PFSK-1 (cell line): ENCODE measurements around the gene PFDN4.

Experiments
- FOXP2 ChIP-seq: optimal IDR thresholded peaks from 2 replicates; pipeline ENCODE3; 2011; ENCODE audit warnings: borderline replicate concordance, control low read depth, inconsistent platforms; ENCODE audit not compliant: insufficient read depth; ENCODE audit errors: extremely low read length, extremely low read depth
- POLR2AphosphoS5 ChIP-seq: IDR thresholded peaks from 2 replicates; pipeline ENCODE4 v1.6.1; 2012; ENCODE audit warnings: low read depth, mild to moderate bottlenecking, control low read depth, low read length, moderate library complexity
- SIN3A ChIP-seq: IDR thresholded peaks from 2 replicates; pipeline ENCODE4 v1.6.1; 2012; ENCODE audit warnings: mild to moderate bottlenecking, low read length, moderate library complexity, borderline replicate concordance; ENCODE audit not compliant: insufficient read depth
- TAF1 ChIP-seq: IDR thresholded peaks from 2 replicates; pipeline ENCODE4 v1.6.1; 2012; ENCODE audit warnings: low read length, control low read depth, borderline replicate concordance; ENCODE audit not compliant: insufficient read depth
- TF ChIP-seq, protein P1 (sequence below), 2 experiments: IDR thresholded peaks; 2 replicates each; pipeline versions ENCODE4 v1.6.1 to v1.8.0; 2011 to 2012; ENCODE audit warnings: low read depth in 2 of 2, low read length in 2 of 2, control low read depth in 1 of 2, inconsistent platforms in 1 of 2, mild to moderate bottlenecking in 1 of 2, moderate library complexity in 1 of 2; ENCODE audit not compliant: insufficient read depth in 1 of 2

Gene PFDN4

DNA sequence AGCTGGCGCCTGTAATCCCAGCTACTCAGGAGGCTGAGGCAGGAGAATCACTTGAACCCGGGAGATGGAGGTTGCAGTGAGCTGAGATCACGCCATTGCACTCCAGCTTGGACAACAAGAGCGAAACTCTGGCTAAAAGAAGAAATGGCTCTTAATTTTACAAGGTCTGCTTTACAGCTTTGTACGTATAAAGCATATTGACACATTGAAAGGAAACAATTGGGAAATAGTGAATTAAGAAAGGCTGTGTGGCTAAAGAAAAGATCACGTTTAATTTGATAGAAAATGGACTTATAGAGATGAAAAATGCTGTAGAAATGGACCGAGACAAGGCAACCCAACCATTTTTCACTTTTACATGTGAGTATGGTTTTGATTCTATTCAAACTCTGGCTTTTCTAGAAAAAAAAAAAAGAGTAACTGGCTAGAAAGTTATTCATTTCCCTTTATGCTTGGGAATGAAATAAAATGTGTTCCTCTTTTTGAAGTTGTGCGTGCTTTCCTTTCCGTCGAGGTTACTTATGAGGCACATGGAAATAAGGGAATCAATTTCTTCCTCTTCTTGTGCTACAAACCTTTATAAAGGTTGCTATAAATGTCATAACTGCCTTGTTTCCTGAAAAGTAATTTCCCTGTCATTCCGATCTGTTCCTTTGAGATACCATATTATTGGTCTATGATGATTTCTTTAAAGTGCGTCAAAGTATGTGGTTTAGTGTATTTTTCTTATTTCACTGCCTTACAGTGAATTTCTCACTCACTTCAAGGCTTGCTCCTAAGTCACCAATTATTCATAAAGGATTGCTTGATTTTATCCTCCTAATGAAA lies 29.4 kb downstream of the PFDN4 start:
- no peak for TF ChIP-seq TAF1
- TF ChIP-seq POLR2AphosphoS5, result no peak
- no peak for TF ChIP-seq FOXP2

DNA sequence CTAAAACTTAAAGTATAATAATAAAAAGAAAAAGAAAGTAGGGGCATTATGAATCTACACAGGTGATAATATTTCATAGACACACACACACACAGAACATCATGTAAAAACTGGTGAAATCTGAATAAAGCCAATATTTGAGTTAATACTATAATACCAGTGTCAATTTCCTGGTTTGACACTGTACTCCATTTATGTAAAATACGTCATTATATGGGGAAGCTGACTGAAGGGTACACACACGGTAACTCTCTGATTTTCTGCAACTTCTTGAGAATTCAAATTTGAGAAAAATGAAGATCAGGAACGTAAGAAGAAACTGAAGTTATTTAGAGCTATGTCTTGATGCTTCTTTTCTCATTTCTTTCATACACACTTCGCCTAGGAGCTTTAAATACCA lies 36.2 kb downstream of the PFDN4 start:
- TF ChIP-seq, protein P1, sequence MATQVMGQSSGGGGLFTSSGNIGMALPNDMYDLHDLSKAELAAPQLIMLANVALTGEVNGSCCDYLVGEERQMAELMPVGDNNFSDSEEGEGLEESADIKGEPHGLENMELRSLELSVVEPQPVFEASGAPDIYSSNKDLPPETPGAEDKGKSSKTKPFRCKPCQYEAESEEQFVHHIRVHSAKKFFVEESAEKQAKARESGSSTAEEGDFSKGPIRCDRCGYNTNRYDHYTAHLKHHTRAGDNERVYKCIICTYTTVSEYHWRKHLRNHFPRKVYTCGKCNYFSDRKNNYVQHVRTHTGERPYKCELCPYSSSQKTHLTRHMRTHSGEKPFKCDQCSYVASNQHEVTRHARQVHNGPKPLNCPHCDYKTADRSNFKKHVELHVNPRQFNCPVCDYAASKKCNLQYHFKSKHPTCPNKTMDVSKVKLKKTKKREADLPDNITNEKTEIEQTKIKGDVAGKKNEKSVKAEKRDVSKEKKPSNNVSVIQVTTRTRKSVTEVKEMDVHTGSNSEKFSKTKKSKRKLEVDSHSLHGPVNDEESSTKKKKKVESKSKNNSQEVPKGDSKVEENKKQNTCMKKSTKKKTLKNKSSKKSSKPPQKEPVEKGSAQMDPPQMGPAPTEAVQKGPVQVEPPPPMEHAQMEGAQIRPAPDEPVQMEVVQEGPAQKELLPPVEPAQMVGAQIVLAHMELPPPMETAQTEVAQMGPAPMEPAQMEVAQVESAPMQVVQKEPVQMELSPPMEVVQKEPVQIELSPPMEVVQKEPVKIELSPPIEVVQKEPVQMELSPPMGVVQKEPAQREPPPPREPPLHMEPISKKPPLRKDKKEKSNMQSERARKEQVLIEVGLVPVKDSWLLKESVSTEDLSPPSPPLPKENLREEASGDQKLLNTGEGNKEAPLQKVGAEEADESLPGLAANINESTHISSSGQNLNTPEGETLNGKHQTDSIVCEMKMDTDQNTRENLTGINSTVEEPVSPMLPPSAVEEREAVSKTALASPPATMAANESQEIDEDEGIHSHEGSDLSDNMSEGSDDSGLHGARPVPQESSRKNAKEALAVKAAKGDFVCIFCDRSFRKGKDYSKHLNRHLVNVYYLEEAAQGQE (IDR thresholded peaks at IDR 0.05; ENCODE audit: insufficient read depth in 1 of 2, low read depth in 2 of 2, low read length in 2 of 2), result no peak
- TF ChIP-seq POLR2AphosphoS5, result no peak
- TF ChIP-seq SIN3A, result no peak
- no peak for TF ChIP-seq TAF1
- TF ChIP-seq FOXP2, result no peak

DNA sequence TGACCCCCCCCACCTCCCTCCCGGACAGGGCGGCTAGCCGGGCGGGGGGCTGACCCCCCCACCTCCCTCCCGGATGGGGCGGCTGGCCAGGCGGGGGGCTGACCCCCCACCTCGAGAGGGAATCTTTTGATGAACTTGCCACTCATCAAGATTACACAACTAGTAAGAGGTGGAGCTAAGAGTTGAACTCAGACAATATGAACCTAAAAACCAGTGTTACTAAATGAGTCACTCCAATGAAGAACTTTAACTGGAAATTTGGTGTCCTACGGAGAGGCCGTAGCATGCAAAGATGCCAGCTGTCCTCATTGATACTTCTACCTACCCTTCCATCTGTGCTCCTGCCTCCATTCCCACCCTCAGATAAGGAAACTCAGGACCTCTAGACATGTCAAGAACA lies 42.8 kb downstream of the PFDN4 start:
- no peak for TF ChIP-seq TAF1
- no peak for TF ChIP-seq POLR2AphosphoS5

DNA sequence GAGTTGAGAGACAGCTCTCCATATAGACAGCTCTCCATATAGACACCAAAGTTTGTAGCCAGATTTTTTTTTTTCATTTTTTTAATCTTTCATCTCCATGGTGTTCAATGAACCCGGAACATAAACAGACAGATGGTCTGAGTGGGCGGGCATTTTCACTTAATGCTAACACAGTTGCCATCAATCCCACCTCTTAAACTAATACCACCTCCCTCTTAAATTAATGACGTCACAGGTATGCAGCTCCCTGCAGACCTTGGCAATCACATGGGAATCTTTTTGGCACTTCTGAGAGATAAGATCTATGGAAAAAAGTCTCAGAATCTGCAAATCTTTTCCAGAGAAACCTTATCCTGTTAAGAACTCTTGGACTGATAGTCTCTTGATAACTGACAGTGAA lies 43.2 kb downstream of the PFDN4 start:
- no peak for TF ChIP-seq TAF1
- TF ChIP-seq FOXP2, result no peak
- TF ChIP-seq, protein P1 (IDR thresholded peaks at IDR 0.05; ENCODE audit: insufficient read depth in 1 of 2, low read depth in 2 of 2, low read length in 2 of 2), result no peak
- TF ChIP-seq SIN3A, result no peak
- no peak for TF ChIP-seq POLR2AphosphoS5

DNA sequence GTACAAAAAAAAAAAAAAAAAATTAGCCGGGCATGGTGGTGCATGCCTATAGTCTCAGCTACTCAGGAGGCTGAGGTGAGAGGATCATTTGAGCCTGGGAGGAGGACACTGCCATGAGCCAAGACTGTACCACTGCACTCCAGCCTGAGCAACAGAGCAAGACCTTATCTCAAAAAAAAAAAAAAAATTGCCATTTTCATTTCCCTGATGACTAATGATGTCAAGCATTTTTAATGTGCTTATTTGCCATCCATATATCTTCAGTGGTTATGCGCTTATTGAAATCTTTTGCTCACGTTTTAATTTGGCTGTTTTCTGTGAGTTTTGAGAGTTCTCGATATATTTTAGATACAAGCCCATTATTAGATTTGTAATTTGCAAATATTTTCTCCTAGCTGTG lies 46.7 kb downstream of the PFDN4 start:
- TF ChIP-seq, protein P1 (IDR thresholded peaks at IDR 0.05; ENCODE audit: insufficient read depth in 1 of 2, low read depth in 2 of 2, low read length in 2 of 2), result no peak
- no peak for TF ChIP-seq TAF1
- TF ChIP-seq POLR2AphosphoS5, result no peak
- no peak for TF ChIP-seq SIN3A
- TF ChIP-seq FOXP2, result no peak

DNA sequence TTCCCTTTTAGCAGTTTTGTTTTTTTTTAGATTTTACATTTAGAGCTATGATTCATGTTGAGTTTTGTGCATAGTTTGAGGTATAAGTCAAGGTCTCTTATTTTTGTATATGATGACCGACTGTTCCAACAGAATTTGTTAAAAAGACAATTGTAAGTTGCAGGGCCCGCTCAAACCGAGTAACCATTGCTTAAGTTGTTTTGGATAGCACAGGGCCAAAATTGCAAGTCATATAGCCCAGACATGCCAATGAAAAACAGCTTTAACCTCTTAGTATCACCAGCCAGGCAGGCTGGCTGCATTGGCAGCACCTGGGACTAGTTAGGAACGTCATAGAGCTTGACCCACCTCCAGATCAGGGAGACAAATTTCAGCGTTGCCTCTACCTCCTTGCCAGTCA lies 47.3 kb downstream of the PFDN4 start:
- TF ChIP-seq, protein P1 (IDR thresholded peaks at IDR 0.05; ENCODE audit: insufficient read depth in 1 of 2, low read depth in 2 of 2, low read length in 2 of 2), result no peak
- no peak for TF ChIP-seq FOXP2
- TF ChIP-seq SIN3A, result no peak
- TF ChIP-seq POLR2AphosphoS5, result no peak
- no peak for TF ChIP-seq TAF1
